ENCODE data around the gene DNAI2.

DNA sequence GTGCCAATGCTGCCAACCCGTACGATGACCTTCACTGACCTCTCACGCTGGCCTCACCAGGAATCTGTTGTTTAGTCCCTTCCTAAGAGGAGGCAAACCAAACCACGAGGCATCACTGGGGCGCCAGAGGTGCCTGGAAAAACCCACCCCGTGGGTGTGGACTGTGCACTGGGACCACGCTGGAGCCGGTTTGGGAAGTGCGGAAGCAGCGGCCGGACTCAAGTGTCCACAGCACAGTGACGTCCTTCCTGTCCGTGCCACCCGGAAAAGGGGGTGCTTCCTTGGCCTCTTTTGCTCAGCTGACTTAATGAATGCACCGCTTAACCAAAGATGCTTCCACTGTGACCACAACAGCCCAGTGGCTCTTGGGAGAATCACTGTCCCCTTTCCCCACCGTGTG is 43.0 kb downstream of the DNAI2 start:
- TF ChIP-seq, protein P1, sequence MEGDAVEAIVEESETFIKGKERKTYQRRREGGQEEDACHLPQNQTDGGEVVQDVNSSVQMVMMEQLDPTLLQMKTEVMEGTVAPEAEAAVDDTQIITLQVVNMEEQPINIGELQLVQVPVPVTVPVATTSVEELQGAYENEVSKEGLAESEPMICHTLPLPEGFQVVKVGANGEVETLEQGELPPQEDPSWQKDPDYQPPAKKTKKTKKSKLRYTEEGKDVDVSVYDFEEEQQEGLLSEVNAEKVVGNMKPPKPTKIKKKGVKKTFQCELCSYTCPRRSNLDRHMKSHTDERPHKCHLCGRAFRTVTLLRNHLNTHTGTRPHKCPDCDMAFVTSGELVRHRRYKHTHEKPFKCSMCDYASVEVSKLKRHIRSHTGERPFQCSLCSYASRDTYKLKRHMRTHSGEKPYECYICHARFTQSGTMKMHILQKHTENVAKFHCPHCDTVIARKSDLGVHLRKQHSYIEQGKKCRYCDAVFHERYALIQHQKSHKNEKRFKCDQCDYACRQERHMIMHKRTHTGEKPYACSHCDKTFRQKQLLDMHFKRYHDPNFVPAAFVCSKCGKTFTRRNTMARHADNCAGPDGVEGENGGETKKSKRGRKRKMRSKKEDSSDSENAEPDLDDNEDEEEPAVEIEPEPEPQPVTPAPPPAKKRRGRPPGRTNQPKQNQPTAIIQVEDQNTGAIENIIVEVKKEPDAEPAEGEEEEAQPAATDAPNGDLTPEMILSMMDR (conservative IDR thresholded peaks at IDR 0.05 in 1 of 2, IDR thresholded peaks at IDR 0.05 in 1 of 2; ENCODE audit: extremely low read depth in 1 of 2, insufficient read depth in 1 of 2, low read depth in 1 of 2, low read length in 2 of 2) = no peak
- no peak for TF ChIP-seq EZH2 (IDR thresholded peaks at IDR 0.05; ENCODE audit: borderline replicate concordance, low read length)
